ENCODE data around the gene POP7. TPM values are rescaled to one million over a fixed set of nuclear protein-coding genes. Genes with fewer than 3 reads are reported as not detected.

The POP7 gene
- total RNA-seq, 1 experiment from 2014 or later, result 72.6 TPM

GRCh38 chr7:100706672-100707311 is 871 bp downstream of the POP7 start:
- H3K4me3 ChIP-seq (ENCODE audit: low read depth, low read length, poor library complexity, severe bottlenecking), result peak overlapping the region; percentile 77
- H3K36me3 ChIP-seq (ENCODE audit: insufficient read depth, low read length, poor library complexity, severe bottlenecking), result peaks cover 13% of the 10 kb centered on the region
- H3K27me3 ChIP-seq (replicated peaks; ENCODE audit: insufficient read depth, low read depth, low read length, poor library complexity), result peaks cover 11% of the 10 kb centered on the region
- no peak for DNase-seq (ENCODE audit: low spot score)
- H3K4me1 ChIP-seq (ENCODE audit: insufficient read depth, low read length, poor library complexity, severe bottlenecking), result peaks cover 6% of the 10 kb centered on the region
- ChIA-PET CTCF (no interaction called here), POLR2A (ENCODE audit: low non-redundant PET) (no interaction called here)
- intact Hi-C loops (cut with micrococcal nuclease; ENCODE audit: unreplicated experiment), result no loop called here
- H3K27ac ChIP-seq (ENCODE audit: low read depth, low read length, poor library complexity, severe bottlenecking), result peak overlapping the region; percentile 95
- no TSS peak for BruUV-seq (replicated peaks)
- no peaks in the 10 kb centered on the region for H3K9me3 ChIP-seq (ENCODE audit: low read depth, low read length, poor library complexity, severe bottlenecking)
- TF ChIP-seq, protein P1, sequence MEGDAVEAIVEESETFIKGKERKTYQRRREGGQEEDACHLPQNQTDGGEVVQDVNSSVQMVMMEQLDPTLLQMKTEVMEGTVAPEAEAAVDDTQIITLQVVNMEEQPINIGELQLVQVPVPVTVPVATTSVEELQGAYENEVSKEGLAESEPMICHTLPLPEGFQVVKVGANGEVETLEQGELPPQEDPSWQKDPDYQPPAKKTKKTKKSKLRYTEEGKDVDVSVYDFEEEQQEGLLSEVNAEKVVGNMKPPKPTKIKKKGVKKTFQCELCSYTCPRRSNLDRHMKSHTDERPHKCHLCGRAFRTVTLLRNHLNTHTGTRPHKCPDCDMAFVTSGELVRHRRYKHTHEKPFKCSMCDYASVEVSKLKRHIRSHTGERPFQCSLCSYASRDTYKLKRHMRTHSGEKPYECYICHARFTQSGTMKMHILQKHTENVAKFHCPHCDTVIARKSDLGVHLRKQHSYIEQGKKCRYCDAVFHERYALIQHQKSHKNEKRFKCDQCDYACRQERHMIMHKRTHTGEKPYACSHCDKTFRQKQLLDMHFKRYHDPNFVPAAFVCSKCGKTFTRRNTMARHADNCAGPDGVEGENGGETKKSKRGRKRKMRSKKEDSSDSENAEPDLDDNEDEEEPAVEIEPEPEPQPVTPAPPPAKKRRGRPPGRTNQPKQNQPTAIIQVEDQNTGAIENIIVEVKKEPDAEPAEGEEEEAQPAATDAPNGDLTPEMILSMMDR (conservative IDR thresholded peaks at IDR 0.05; ENCODE audit: low read depth, low read length), result no peak
- TF ChIP-seq EZH2 (IDR thresholded peaks at IDR 0.05; ENCODE audit: borderline replicate concordance, low read depth, low read length, poor library complexity, severe bottlenecking), result no peak

DNA sequence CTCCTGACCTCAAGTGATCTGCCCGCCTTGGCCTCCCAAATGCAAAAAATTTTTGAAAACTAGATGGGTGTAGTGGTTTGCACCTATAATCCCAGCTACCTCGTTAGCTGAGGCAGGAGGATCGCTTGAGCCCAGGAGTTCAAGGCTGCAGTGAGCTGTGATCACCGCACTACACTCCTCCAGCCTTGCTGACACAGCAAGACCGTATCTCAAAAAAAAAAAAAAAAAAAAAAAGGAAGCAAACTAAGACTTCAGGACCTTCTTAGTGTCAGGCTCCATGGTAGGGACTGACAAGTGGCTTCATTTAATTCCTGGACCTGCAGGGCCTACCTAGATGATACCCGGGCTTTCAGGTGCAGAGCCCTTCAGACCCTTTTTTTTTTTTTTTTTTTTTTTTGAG is 2.5 kb downstream of the POP7 start:
- BruUV-seq (replicated peaks), result no TSS peak
- TF ChIP-seq, protein P1 (conservative IDR thresholded peaks at IDR 0.05; ENCODE audit: low read depth, low read length), result no peak
- TF ChIP-seq EZH2 (IDR thresholded peaks at IDR 0.05; ENCODE audit: borderline replicate concordance, low read depth, low read length, poor library complexity, severe bottlenecking), result no peak
- Histone ChIP-seq H3K27me3 (replicated peaks; ENCODE audit: insufficient read depth, low read depth, low read length, poor library complexity) (no peaks in the 10 kb centered on the region), H3K36me3 (ENCODE audit: insufficient read depth, low read length, poor library complexity, severe bottlenecking) (peaks cover 13% of the 10 kb centered on the region), H3K9me3 (ENCODE audit: low read depth, low read length, poor library complexity, severe bottlenecking) (no peaks in the 10 kb centered on the region), H3K4me3 (ENCODE audit: low read depth, low read length, poor library complexity, severe bottlenecking) (no peak overlapping the region), H3K4me1 (ENCODE audit: insufficient read depth, low read length, poor library complexity, severe bottlenecking) (peaks cover 6% of the 10 kb centered on the region), H3K27ac (ENCODE audit: low read depth, low read length, poor library complexity, severe bottlenecking) (no peak overlapping the region)
- DNase-seq (ENCODE audit: low spot score), result no peak
- intact Hi-C loops (cut with micrococcal nuclease; ENCODE audit: unreplicated experiment), result no loop called here
- CTCF ChIA-PET, result interaction anchor here (0.5 to 0.6 kb wide), 2 partner anchors 12 to 116 kb away, joined by 3 to 8 read pairs; partner anchors contain the start of gene EPO
- POLR2A ChIA-PET (ENCODE audit: low non-redundant PET), result interaction anchor here (0.7 kb wide), 1 partner anchor 1198 kb away, joined by 5 read pairs; no protein-coding TSS in a partner anchor

GRCh38 chr7:100710452-100710851 is 4.5 kb downstream of the POP7 start:
- Histone ChIP-seq H3K36me3 (ENCODE audit: insufficient read depth, low read length, poor library complexity, severe bottlenecking) (peaks cover 13% of the 10 kb centered on the region), H3K27ac (ENCODE audit: low read depth, low read length, poor library complexity, severe bottlenecking) (no peak overlapping the region), H3K27me3 (replicated peaks; ENCODE audit: insufficient read depth, low read depth, low read length, poor library complexity) (no peaks in the 10 kb centered on the region), H3K4me1 (ENCODE audit: insufficient read depth, low read length, poor library complexity, severe bottlenecking) (peaks cover 6% of the 10 kb centered on the region), H3K4me3 (ENCODE audit: low read depth, low read length, poor library complexity, severe bottlenecking) (no peak overlapping the region), H3K9me3 (ENCODE audit: low read depth, low read length, poor library complexity, severe bottlenecking) (no peaks in the 10 kb centered on the region)
- CTCF ChIA-PET, result no interaction called here
- no TSS peak for BruUV-seq (replicated peaks)
- POLR2A ChIA-PET (ENCODE audit: low non-redundant PET), result no interaction called here
- intact Hi-C loops (cut with micrococcal nuclease; ENCODE audit: unreplicated experiment), result no loop called here
- no peak for DNase-seq (ENCODE audit: low spot score)
- no peak for TF ChIP-seq EZH2 (IDR thresholded peaks at IDR 0.05; ENCODE audit: borderline replicate concordance, low read depth, low read length, poor library complexity, severe bottlenecking)
- TF ChIP-seq, protein P1 (conservative IDR thresholded peaks at IDR 0.05; ENCODE audit: low read depth, low read length), result no peak

Data from A673 (cell line).